GM13977 (cell line): ENCODE measurements around the gene CCR5.
"Not testable (repeated sequence)": the region's sequence is repeated elsewhere in the genome, so short reads cannot be mapped to it uniquely, and the experiment has no call there.

Experiments
- DNase-seq: peaks from one replicate; pipeline ENCODE4 v3.0.0; 2012; ENCODE audit warnings: low spot score
- in situ Hi-C: fragments of 300-500 bp; cut with MboI; formaldehyde crosslinking; loops from one replicate; pipeline ENCODE4 v1.12.0; 2022; ENCODE audit warnings: low sequenced_read_pairs, low pct_unique_long_range_greater_than_20kb, mixed read lengths, inconsistent platforms; ENCODE audit not compliant: unreplicated experiment
- TF ChIP-seq, protein P1 (sequence below): IDR thresholded peaks from 2 replicates; pipeline ENCODE4 v1.5.1; 2012; ENCODE audit warnings: mild to moderate bottlenecking, control low read depth; ENCODE audit not compliant: insufficient read depth; ENCODE audit errors: extremely low read depth, missing control alignments

CCR5 gene

DNA sequence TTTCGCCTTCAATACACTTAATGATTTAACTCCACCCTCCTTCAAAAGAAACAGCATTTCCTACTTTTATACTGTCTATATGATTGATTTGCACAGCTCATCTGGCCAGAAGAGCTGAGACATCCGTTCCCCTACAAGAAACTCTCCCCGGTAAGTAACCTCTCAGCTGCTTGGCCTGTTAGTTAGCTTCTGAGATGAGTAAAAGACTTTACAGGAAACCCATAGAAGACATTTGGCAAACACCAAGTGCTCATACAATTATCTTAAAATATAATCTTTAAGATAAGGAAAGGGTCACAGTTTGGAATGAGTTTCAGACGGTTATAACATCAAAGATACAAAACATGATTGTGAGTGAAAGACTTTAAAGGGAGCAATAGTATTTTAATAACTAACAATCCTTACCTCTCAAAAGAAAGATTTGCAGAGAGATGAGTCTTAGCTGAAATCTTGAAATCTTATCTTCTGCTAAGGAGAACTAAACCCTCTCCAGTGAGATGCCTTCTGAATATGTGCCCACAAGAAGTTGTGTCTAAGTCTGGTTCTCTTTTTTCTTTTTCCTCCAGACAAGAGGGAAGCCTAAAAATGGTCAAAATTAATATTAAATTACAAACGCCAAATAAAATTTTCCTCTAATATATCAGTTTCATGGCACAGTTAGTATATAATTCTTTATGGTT lies at the start of gene CCR5:
Gene CCR5 (plus strand): TSS at position 108 of the 680 bp plus-strand sequence. CDS start 1,957 bp downstream, outside the sequence.
- DNase-seq: no peak
- in situ Hi-C loops: loop anchor here (5.0 to 10.0 kb wide), 3 partner anchors 159 to 429 kb away; partner anchors contain the start of gene CXCR6
- TF ChIP-seq, protein P1, sequence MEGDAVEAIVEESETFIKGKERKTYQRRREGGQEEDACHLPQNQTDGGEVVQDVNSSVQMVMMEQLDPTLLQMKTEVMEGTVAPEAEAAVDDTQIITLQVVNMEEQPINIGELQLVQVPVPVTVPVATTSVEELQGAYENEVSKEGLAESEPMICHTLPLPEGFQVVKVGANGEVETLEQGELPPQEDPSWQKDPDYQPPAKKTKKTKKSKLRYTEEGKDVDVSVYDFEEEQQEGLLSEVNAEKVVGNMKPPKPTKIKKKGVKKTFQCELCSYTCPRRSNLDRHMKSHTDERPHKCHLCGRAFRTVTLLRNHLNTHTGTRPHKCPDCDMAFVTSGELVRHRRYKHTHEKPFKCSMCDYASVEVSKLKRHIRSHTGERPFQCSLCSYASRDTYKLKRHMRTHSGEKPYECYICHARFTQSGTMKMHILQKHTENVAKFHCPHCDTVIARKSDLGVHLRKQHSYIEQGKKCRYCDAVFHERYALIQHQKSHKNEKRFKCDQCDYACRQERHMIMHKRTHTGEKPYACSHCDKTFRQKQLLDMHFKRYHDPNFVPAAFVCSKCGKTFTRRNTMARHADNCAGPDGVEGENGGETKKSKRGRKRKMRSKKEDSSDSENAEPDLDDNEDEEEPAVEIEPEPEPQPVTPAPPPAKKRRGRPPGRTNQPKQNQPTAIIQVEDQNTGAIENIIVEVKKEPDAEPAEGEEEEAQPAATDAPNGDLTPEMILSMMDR: no peak

DNA sequence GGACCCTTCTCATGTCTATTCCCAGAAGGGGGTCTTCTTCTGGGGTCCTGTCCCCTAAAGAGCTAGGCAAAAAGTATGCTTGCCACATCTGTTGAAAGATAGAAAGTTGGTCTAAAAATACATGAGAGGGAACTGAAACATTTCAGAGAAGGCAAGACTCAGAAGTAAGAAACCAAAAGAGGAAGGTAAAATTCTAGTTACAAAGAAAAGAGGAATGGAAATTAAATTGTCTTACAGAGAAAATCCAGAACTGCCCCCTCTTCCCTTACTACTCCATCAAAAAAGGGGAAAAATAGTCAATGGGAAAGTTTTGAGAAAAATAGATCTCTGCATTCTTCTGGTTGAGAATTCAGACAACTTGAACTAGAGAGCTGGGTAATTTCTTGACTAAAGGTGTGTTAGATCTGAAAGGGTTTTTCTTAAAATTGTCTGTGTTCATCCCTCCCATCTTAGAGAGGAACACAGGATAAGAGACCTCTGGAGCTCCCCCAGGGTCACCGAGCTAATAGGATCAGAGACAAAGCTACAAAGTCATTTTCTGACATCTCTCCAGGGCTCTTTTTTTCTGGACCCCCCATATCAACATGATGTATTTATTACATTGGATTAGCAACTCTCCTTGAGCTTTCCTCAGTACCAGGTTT lies 49.2 kb upstream of the CCR5 start:
- DNase-seq: peak; percentile 25
- TF ChIP-seq, protein P1: no peak
- in situ Hi-C loops: no loop called here

DNA sequence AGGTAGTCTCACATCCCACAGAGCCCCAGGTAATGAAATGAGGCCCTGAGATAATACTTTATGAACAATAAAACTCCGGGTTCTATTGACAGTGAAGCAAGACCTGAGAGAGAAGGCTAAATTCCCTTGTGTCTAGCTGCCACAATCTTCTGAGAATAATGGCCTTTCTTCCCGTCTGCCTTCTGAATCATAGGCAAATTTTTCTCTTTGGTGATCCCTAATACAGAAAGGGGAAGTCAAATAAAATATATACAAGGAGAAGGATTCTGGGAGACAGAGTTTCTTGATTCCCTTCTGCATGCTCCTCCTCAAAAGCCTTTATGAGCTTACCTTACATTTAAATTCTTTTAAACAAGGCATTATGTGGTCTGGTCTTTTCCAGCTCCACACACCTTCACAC lies 46.7 kb upstream of the CCR5 start:
- in situ Hi-C loops: no loop called here
- DNase-seq: no peak
- TF ChIP-seq, protein P1: no peak

DNA sequence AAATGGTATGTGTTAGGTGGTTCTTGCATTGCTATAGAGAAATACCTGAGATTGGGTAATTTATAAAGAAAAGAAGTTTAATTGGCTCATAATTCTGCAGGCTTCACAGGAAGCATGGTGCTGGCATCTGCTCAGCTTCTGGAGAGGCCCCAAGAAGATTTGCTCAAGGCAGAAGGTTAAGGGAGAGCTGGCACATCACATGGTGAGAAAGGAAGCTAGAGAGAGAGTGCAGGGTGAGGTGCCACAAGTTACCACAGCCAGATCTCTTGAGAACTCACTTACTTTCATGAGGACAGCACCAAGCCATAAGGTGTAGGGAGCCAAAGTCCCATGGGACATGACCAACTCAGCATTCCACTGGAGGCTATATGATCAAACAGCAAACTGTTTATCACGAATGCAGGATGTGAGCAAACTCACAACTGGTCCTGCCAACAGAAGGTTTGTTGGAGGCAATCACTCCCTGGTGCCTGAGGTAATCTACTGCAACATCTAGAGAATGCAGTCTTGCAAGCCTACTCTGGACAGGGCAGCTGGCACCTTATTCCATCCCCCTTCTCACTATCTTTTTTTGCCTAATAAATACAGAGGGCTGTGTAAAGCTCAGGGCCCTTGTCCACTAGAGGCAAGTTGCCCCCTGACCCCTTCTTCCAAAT lies 45.0 kb upstream of the CCR5 start:
- DNase-seq: no peak
- in situ Hi-C loops: no loop called here

DNA sequence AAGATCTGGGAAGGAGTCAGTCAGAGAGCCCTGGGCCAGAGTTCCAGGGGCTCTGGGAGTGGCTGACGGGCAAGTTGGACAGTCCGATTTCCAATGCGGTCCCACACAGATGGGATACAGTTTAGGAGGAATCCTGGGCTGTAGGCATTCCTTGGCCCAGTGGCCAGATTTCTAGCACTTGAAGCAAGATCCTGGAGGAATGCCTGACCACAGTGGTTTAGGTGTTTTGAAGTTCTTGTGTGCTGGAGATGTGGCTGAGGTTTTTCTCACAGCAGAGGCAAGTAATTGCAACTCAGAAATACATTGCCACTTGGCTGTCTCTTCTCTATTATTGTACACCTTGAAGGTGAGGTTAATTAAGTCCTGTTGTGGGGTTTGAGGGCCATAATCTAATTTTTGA lies 40.1 kb upstream of the CCR5 start:
- DNase-seq: not testable (repeated sequence)

More for the DNA sequence above, 45.0 kb upstream of the CCR5 start:
- TF ChIP-seq, protein P1: no peak

DNA sequence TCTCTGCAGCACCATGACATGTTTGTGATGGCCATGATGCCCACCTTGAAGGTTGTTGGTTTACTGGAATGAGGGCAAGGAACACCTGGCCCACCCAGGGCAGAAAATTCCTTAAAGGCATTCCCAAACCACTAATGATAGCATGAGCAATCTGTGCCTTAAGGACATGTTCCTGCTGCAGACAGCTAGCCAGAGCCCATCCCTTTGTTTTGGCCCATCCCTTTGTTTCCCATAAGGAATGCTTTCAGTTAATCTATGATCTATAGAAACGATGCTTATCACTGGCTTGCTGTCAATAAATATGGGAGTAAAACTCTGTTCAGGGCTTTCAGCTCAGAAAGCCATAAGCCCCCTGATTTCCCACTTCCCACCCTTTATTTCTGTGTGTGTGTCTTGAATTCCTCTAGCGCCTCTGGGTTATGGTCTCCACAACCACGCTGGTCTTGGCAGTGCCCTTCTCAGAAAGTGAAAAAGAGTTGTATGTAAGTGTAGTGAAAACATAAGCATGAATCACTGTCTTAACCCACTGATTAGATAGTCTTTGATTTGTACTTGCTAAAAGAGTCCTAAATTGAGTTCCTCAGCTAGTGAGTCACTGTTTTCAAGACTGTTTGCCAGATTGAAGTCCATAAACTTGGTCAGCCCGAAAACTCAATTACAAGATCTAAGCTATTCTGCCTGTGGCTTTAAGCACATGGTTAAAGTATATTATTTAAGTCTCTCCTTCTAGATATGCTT lies 35.8 kb upstream of the CCR5 start:
- DNase-seq: no peak
- in situ Hi-C loops: no loop called here
- TF ChIP-seq, protein P1: no peak

More for the DNA sequence above, 40.1 kb upstream of the CCR5 start:
- in situ Hi-C loops: not testable (repeated sequence)
